Panc1 (cell line): ENCODE results near the gene ASXL1. TPM values are rescaled to one million over a fixed set of nuclear protein-coding genes. Genes with fewer than 3 reads are reported as not detected.
"Not testable (repeated sequence)": the region's sequence is repeated elsewhere in the genome, so short reads cannot be mapped to it uniquely, and the experiment has no call there.

Experiments used
- ATAC-seq: fragments of 200-7000 bp; cut with Tn5 transposase; 2 replicates; pipeline ENCODE4 v1.9.1; 2020; ENCODE audit warnings: mild to moderate bottlenecking, moderate library complexity
- BruUV-seq: library from RNA; stranded (reverse); fragments of 400-500 nt; replicated peaks from 2 replicates; lab custom pipeline; 2021; lab: Mats Ljungman, UMichigan
- CTCF ChIA-PET: fragments of 300-600 bp; sonication (Branson Sonifier 250); formaldehyde crosslinking; loops from one replicate; lab custom pipeline; 2022; ENCODE audit warnings: antibody characterized with exemption; lab: Charles Lee
- POLR2A ChIA-PET: fragments of 300-600 bp; sonication (Branson Sonifier 250); formaldehyde crosslinking; loops from one replicate; lab custom pipeline; 2022; ENCODE audit warnings: antibody characterized with exemption; lab: Charles Lee
- DNase-seq: peaks from one replicate; pipeline ENCODE4 v3.0.0-alpha.2; 2010; ENCODE audit warnings: low read depth, low spot score
- H3K27ac ChIP-seq: 2 replicates; pipeline ENCODE4 v1.5.1; 2011; ENCODE audit warnings: mild to moderate bottlenecking, low read length, inconsistent platforms
- H3K27me3 ChIP-seq: fragments of 200-500 bp; sonication (Bioruptor generic); 2 replicates; pipeline ENCODE4 v1.6.0; 2014; ENCODE audit warnings: low read length, inconsistent platforms; ENCODE audit not compliant: control insufficient read depth, insufficient read depth
- H3K36me3 ChIP-seq: fragments of 200-500 bp; sonication (Bioruptor generic); 2 replicates; pipeline ENCODE4 v1.5.1; 2014; ENCODE audit warnings: inconsistent platforms, mild to moderate bottlenecking, low read length, moderate library complexity; ENCODE audit not compliant: control insufficient read depth, insufficient read depth
- H3K4me1 ChIP-seq: 2 replicates; pipeline ENCODE4 v1.5.1; 2011; ENCODE audit warnings: inconsistent platforms, mild to moderate bottlenecking, low read length, moderate library complexity; ENCODE audit not compliant: control insufficient read depth, insufficient read depth
- H3K4me3 ChIP-seq, 2 experiments: 2 replicates each; pipeline ENCODE4 v1.5.1; 2011 to 2012; ENCODE audit warnings: low read depth in 2 of 2, low read length in 2 of 2, mild to moderate bottlenecking in 2 of 2, inconsistent platforms in 1 of 2, moderate library complexity in 1 of 2
- H3K9me3 ChIP-seq: fragments of 200-500 bp; sonication (Bioruptor generic); 2 replicates; pipeline ENCODE4 v1.5.1; 2014; ENCODE audit warnings: low read depth, mild to moderate bottlenecking, inconsistent platforms, low read length, moderate library complexity; ENCODE audit not compliant: control insufficient read depth, insufficient read depth
- CTCF ChIP-seq: fragments of 450-650 bp; IDR thresholded peaks from 2 replicates; pipeline ENCODE4 v1.5.1; 2017; ENCODE audit warnings: mild to moderate bottlenecking
- POLR2AphosphoS5 ChIP-seq: IDR thresholded peaks from 2 replicates; pipeline ENCODE4 v1.6.1; 2012; ENCODE audit warnings: mild to moderate bottlenecking, low read depth, low read length, moderate library complexity
- SIN3A ChIP-seq: IDR thresholded peaks from 2 replicates; pipeline ENCODE4 v1.6.1; 2012; ENCODE audit warnings: low read depth, mild to moderate bottlenecking, low read length, moderate library complexity, borderline replicate concordance; ENCODE audit not compliant: insufficient read depth
- TCF7L2 ChIP-seq: IDR thresholded peaks from 2 replicates; pipeline ENCODE4 v1.6.1; 2011; ENCODE audit warnings: mild to moderate bottlenecking, low read depth, low read length, inconsistent platforms
- in situ Hi-C: cut with HindIII; loops from 2 replicates; pipeline ENCODE4 v1.10.0; 2016; ENCODE audit warnings: low sequenced_read_pairs, low pct_unique_long_range_greater_than_20kb
- intact Hi-C: fragments of 100-400 bp; cut with micrococcal nuclease; formaldehyde crosslinking; loops from one replicate; pipeline ENCODE4 v1.10.0; 2022; ENCODE audit not compliant: unreplicated experiment
- total RNA-seq: library from RNA; stranded (reverse); gene quantifications from one replicate; pipeline ENCODE4 v1.2.1, GENCODE V29; 2021; ENCODE audit not compliant: unreplicated experiment
- TF ChIP-seq, protein P1 (sequence below), 2 experiments: IDR thresholded peaks; 2 replicates each; pipeline ENCODE4 v1.6.1; 2011 to 2012; ENCODE audit warnings: low read depth in 2 of 2, control low read depth in 1 of 2, low read length in 1 of 2, mild to moderate bottlenecking in 1 of 2, moderate library complexity in 1 of 2; ENCODE audit not compliant: insufficient read depth in 1 of 2

The ASXL1 gene
- total RNA-seq, 1 experiment from 2014 or later, result 205 TPM

DNA sequence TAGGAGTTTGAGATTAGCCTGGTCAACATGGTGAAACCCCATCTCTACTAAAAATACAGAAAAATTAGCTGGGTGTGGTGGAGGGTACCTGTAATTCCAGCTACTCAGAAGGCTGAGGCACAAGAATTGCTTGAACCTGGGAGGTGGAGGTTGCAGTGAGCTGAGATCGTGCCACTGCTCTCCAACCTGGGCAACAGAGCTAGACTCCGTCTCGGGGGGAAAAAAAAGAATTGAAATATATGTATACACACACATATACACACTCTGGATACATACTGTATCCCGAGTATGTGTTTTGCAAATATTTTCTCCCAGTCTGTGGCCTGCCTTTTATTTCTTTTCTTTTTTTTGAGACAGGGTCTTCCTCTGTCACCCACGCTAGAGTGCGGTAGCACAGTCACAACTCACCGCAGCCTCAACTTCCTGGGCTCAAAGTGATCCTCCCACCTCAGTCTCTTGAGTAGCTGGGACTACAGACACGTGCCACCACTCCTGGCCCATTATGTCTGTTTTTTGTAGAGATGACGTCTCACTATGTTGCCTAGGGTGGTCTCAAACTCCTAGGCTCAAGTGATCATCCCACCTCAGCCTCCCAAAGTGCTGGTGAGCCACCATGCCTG, 49.1 kb downstream of the ASXL1 start:
- in situ Hi-C loops, H3K27ac ChIP-seq, H3K9me3 ChIP-seq, ATAC-seq, DNase-seq, H3K36me3 ChIP-seq, H3K4me1 ChIP-seq, POLR2A ChIA-PET, H3K27me3 ChIP-seq, H3K4me3 ChIP-seq, CTCF ChIA-PET, intact Hi-C loops, BruUV-seq: not testable (repeated sequence)

- no peaks in the 10 kb centered on the region for H3K27me3 ChIP-seq
- no peak for TF ChIP-seq SIN3A
- TF ChIP-seq CTCF, result no peak
- TF ChIP-seq, protein P1, sequence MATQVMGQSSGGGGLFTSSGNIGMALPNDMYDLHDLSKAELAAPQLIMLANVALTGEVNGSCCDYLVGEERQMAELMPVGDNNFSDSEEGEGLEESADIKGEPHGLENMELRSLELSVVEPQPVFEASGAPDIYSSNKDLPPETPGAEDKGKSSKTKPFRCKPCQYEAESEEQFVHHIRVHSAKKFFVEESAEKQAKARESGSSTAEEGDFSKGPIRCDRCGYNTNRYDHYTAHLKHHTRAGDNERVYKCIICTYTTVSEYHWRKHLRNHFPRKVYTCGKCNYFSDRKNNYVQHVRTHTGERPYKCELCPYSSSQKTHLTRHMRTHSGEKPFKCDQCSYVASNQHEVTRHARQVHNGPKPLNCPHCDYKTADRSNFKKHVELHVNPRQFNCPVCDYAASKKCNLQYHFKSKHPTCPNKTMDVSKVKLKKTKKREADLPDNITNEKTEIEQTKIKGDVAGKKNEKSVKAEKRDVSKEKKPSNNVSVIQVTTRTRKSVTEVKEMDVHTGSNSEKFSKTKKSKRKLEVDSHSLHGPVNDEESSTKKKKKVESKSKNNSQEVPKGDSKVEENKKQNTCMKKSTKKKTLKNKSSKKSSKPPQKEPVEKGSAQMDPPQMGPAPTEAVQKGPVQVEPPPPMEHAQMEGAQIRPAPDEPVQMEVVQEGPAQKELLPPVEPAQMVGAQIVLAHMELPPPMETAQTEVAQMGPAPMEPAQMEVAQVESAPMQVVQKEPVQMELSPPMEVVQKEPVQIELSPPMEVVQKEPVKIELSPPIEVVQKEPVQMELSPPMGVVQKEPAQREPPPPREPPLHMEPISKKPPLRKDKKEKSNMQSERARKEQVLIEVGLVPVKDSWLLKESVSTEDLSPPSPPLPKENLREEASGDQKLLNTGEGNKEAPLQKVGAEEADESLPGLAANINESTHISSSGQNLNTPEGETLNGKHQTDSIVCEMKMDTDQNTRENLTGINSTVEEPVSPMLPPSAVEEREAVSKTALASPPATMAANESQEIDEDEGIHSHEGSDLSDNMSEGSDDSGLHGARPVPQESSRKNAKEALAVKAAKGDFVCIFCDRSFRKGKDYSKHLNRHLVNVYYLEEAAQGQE (IDR thresholded peaks at IDR 0.05; ENCODE audit: insufficient read depth in 1 of 2, low read depth in 2 of 2, low read length in 1 of 2), result no peak
- TF ChIP-seq POLR2AphosphoS5, result no peak
- TF ChIP-seq TCF7L2, result no peak
- H3K4me1 ChIP-seq, result 0 out of 2 replicates have a peak, but pooled peaks cover 7% of the 10 kb centered on the region
- in situ Hi-C loops (no loop called here), intact Hi-C loops (no loop called here)
- ATAC-seq (no peak), DNase-seq (no peak)
- BruUV-seq, result no TSS peak
- H3K36me3 ChIP-seq, result no peaks in the 10 kb centered on the region; the same call in 1 of the 2 replicates
- POLR2A ChIA-PET, result no interaction called here
- CTCF ChIA-PET, result no interaction called here
- H3K9me3 ChIP-seq, result no peaks in the 10 kb centered on the region
- H3K4me3 ChIP-seq, result no peak overlapping the region
- H3K27ac ChIP-seq, result no peak overlapping the region
These were observed 54.0 kb downstream of the ASXL1 start for GRCh38 chr20:32411955-32412706.

- POLR2A ChIA-PET, result no interaction called here
- no TSS peak for BruUV-seq
- in situ Hi-C loops, result no loop called here
These were observed 57.4 kb downstream of the ASXL1 start for GRCh38 chr20:32415494-32415893.

More at GRCh38 chr20:32415494-32415893, 57.4 kb downstream of the ASXL1 start:
- intact Hi-C loops, result no loop called here
- no peaks in the 10 kb centered on the region for H3K36me3 ChIP-seq
- no peak overlapping the region for H3K4me3 ChIP-seq
- CTCF ChIA-PET, result no interaction called here
- no peaks in the 10 kb centered on the region for H3K27me3 ChIP-seq
- no peak for DNase-seq
- no peak overlapping the region for H3K27ac ChIP-seq
- TF ChIP-seq CTCF, result no peak
- TF ChIP-seq, protein P1 (IDR thresholded peaks at IDR 0.05; ENCODE audit: insufficient read depth in 1 of 2, low read depth in 2 of 2, low read length in 1 of 2), result no peak
- TF ChIP-seq POLR2AphosphoS5, result no peak
- TF ChIP-seq SIN3A, result no peak
- TF ChIP-seq TCF7L2, result no peak
- H3K9me3 ChIP-seq, result no peaks in the 10 kb centered on the region
- H3K4me1 ChIP-seq, result 0 out of 2 replicates have a peak, but pooled peaks cover 7% of the 10 kb centered on the region
- ATAC-seq, result peak; percentile 8; the same call in 1 of the 2 replicates
